Liver (tissue), 9 donors: ENCODE measurements around the gene POMT2. TPM values are rescaled to one million over a fixed set of nuclear protein-coding genes. Genes with fewer than 3 reads are reported as not detected.

ENCODE experiments used
- DNase-seq: peaks from one replicate; pipeline ENCODE4 v3.0.0-alpha.2; 2017; ENCODE audit warnings: low spot score
- H3K27ac ChIP-seq, 2 donors: one replicate each; pipeline ENCODE4 v1.7.0; 2013; ENCODE audit warnings: inconsistent platforms in 2 of 2, low read length in 2 of 2, control low read depth in 1 of 2, low read depth in 1 of 2, mild to moderate bottlenecking in 1 of 2
- H3K27me3 ChIP-seq, 4 donors: one replicate each; pipeline versions ENCODE4 v1.6.1 to v1.7.0; 2013; ENCODE audit warnings: low read length in 3 of 4, inconsistent platforms in 1 of 4, mild to moderate bottlenecking in 1 of 4, moderate library complexity in 1 of 4; ENCODE audit not compliant: control insufficient read depth in 4 of 4, insufficient read depth in 4 of 4
- H3K36me3 ChIP-seq, 4 donors: one replicate each; pipeline versions ENCODE4 v1.6.1 to v1.7.0; 2013; ENCODE audit warnings: low read length in 3 of 4, mild to moderate bottlenecking in 3 of 4, low read depth in 1 of 4, moderate library complexity in 1 of 4; ENCODE audit not compliant: control insufficient read depth in 4 of 4, insufficient read depth in 3 of 4
- H3K4me1 ChIP-seq, 4 donors: one replicate each; pipeline versions ENCODE4 v1.6.1 to v1.7.0; 2013; ENCODE audit warnings: low read length in 3 of 4, mild to moderate bottlenecking in 3 of 4, moderate library complexity in 1 of 4; ENCODE audit not compliant: control insufficient read depth in 4 of 4, insufficient read depth in 4 of 4
- H3K4me3 ChIP-seq, 3 donors: one replicate each; pipeline versions ENCODE4 v1.6.1 to v1.7.0; 2013; ENCODE audit warnings: low read length in 3 of 3, control low read depth in 1 of 3, low read depth in 1 of 3, mild to moderate bottlenecking in 1 of 3
- H3K9ac ChIP-seq, 2 donors: one replicate each; pipeline ENCODE4 v1.7.0; 2013; ENCODE audit warnings: low read length in 2 of 2, mild to moderate bottlenecking in 2 of 2, moderate library complexity in 2 of 2, control low read depth in 1 of 2, low read depth in 1 of 2
- H3K9me3 ChIP-seq, 4 donors: one replicate each; pipeline versions ENCODE4 v1.6.1 to v1.7.0; 2013; ENCODE audit warnings: low read length in 3 of 4; ENCODE audit not compliant: control insufficient read depth in 4 of 4
- FOXA2 ChIP-seq: IDR thresholded peaks from 2 replicates; pipeline ENCODE4 v1.6.1; 2016; ENCODE audit warnings: antibody characterized with exemption
- GABPA ChIP-seq, 2 donors: IDR thresholded peaks in 1 of 2; conservative IDR thresholded peaks in 1 of 2; 2 replicates each; pipeline ENCODE4 v1.6.1; 2016; ENCODE audit warnings: antibody characterized with exemption in 2 of 2, mild to moderate bottlenecking in 1 of 2, moderate library complexity in 1 of 2
- HNF4A ChIP-seq, 2 donors: conservative IDR thresholded peaks; 2 replicates each; pipeline ENCODE4 v1.6.1; 2016; ENCODE audit warnings: antibody characterized with exemption in 2 of 2, mild to moderate bottlenecking in 2 of 2
- NR2F2 ChIP-seq: IDR thresholded peaks from 2 replicates; pipeline ENCODE4 v1.6.1; 2016; ENCODE audit warnings: antibody characterized with exemption
- RAD21 ChIP-seq, 2 donors: IDR thresholded peaks; 2 replicates each; pipeline ENCODE4 v1.6.1; 2016; ENCODE audit warnings: antibody characterized with exemption in 2 of 2, mild to moderate bottlenecking in 2 of 2
- RXRA ChIP-seq, 2 donors: IDR thresholded peaks; 2 replicates each; pipeline ENCODE4 v1.6.1; 2017 to 2018; ENCODE audit warnings: antibody characterized with exemption in 2 of 2, mild to moderate bottlenecking in 1 of 2
- SP1 ChIP-seq: IDR thresholded peaks from 2 replicates; pipeline ENCODE4 v1.6.1; 2018; ENCODE audit warnings: antibody characterized with exemption, mild to moderate bottlenecking
- TAF1 ChIP-seq: conservative IDR thresholded peaks from 2 replicates; pipeline ENCODE4 v1.6.1; 2016; ENCODE audit warnings: antibody characterized with exemption, mild to moderate bottlenecking
- WGBS: extraction: QIAGEN DNeasy Blood & Tissue Kit; methylation state at CpG from one replicate; pipeline ENCODE4 v1.1.7; 2013; 5-methylcytosine and 5-hydroxymethylcytosine counted together
- polyA plus RNA-seq, 2 donors: library from polyadenylated mRNA; stranded (reverse) in 1 of 2; unstranded in 1 of 2; fragments of 200-250 nt in 1 of 2; fragments of >200 nt in 1 of 2; fragmentation: Nextera tagmentation in 1 of 2; extraction: Ambion mirVana in 1 of 2; gene quantifications; one replicate each; pipeline versions ENCODE4 v1.2.1 to v1.2.3, GENCODE V29; 2013 to 2015
- total RNA-seq, 2 donors: library from RNA; depleted of rRNA; stranded (reverse); fragments of >200 nt; gene quantifications; one replicate each; pipeline ENCODE4 v1.2.3, GENCODE V29; 2014
- TF ChIP-seq, protein P1 (sequence below): IDR thresholded peaks from 2 replicates; pipeline ENCODE4 v1.6.1; 2016; ENCODE audit warnings: antibody characterized with exemption
- TF ChIP-seq, protein P2 (sequence below): IDR thresholded peaks from 2 replicates; pipeline ENCODE4 v1.6.1; 2016; ENCODE audit warnings: antibody characterized with exemption
- TF ChIP-seq, protein P3 (sequence below): IDR thresholded peaks from 2 replicates; pipeline ENCODE4 v1.6.1; 2016; ENCODE audit warnings: antibody characterized with exemption, mild to moderate bottlenecking
- TF ChIP-seq, protein P4 (sequence below): fragments of 150-350 bp; IDR thresholded peaks from 2 replicates; pipeline ENCODE4 v1.5.1; 2017; ENCODE audit warnings: improper control_type of control experiment, low read depth, low read length; ENCODE audit not compliant: missing input control
- TF ChIP-seq, protein P5 (sequence below): IDR thresholded peaks from 2 replicates; pipeline ENCODE4 v1.6.1; 2016; ENCODE audit warnings: antibody characterized with exemption
- donor health status: healthy.
- donor health status: healthy.
- donor health status: healthy.
- donor health status: healthy.
- donor health status: healthy.

Gene POMT2
- total and polyA plus RNA-seq, 4 donors, result 4.8 to 13.1 (median 5.3) TPM

DNA sequence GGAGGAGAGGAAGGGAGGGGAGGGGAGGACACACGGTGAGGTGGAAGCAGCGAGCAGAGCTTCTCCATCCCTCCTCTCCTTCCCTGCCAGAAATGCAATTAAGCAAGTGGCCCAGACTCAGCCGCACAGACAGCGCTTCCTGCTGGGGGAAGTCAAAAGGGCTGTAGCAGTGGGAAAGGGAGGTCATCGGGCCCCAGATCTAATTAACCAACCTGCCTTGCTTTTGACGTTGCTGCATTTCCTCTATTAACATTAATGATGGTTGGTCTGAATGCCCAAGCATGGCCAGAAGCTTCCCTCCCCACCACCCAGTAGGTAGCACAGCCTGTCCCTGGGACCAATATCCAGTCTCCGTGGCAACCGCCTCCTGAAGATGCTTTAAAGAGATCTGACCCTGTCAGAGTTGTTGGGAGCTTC is 45.1 kb downstream of the POMT2 start:
- Histone ChIP-seq H3K27ac (no peak overlapping the region), H3K4me3 (no peak overlapping the region), H3K36me3 (peaks cover 0 to 31% (median 8%) of the 10 kb centered on the region in 4 donors), H3K9me3 (no peaks in the 10 kb centered on the region), H3K27me3 (peaks cover 0 to 4% (median 2%) of the 10 kb centered on the region in 4 donors), H3K4me1 (peaks cover 0 to 2% (median 0%) of the 10 kb centered on the region in 4 donors), H3K9ac (no peak overlapping the region)
- TF ChIP-seq TAF1 (no peak), FOXA2 (no peak)
- DNase-seq, result no peak
- 71% methylated on average over 8 of the region's 8 CpGs for WGBS

DNA sequence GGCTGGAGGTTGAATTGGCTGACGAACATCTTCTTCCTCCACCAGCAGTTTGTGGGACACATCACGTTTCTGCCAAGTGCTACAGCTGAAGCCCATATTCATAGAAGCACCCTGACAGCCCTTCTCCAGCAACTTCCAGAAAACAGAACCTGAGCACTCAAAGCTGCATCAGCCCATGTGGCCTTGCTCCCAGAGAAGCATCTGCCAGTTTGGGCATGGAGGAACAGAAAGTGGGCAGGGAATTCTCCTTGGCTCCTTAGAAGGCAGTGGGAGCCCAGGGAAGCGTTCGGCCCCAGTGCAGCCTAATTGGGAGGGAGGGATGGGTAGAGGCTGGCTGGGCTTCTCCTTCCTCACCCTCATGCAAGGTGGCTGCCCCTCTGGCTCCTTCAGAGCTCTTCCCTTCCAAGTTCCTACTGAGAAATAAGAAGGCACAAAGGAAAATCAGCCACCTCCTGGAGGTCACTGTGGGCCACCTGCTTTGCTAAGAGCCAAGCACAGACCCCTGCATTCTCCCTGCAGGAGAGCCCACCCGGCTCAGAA is 45.6 kb downstream of the POMT2 start:
- no peaks in the 10 kb centered on the region for H3K9me3 ChIP-seq
- peaks cover 0 to 4% (median 0%) of the 10 kb centered on the region in 4 donors for H3K4me1 ChIP-seq
- TF ChIP-seq FOXA2, result no peak
- TF ChIP-seq, protein P1, sequence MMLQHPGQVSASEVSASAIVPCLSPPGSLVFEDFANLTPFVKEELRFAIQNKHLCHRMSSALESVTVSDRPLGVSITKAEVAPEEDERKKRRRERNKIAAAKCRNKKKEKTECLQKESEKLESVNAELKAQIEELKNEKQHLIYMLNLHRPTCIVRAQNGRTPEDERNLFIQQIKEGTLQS, result no peak
- TF ChIP-seq, protein P2, sequence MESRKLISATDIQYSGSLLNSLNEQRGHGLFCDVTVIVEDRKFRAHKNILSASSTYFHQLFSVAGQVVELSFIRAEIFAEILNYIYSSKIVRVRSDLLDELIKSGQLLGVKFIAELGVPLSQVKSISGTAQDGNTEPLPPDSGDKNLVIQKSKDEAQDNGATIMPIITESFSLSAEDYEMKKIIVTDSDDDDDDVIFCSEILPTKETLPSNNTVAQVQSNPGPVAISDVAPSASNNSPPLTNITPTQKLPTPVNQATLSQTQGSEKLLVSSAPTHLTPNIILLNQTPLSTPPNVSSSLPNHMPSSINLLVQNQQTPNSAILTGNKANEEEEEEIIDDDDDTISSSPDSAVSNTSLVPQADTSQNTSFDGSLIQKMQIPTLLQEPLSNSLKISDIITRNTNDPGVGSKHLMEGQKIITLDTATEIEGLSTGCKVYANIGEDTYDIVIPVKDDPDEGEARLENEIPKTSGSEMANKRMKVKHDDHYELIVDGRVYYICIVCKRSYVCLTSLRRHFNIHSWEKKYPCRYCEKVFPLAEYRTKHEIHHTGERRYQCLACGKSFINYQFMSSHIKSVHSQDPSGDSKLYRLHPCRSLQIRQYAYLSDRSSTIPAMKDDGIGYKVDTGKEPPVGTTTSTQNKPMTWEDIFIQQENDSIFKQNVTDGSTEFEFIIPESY, result no peak
- TF ChIP-seq NR2F2, result no peak
- no peak for TF ChIP-seq HNF4A (conservative IDR thresholded peaks at IDR 0.05)
- TF ChIP-seq SP1, result no peak
- H3K4me3 ChIP-seq, result no peak overlapping the region
- H3K27ac ChIP-seq, result no peak overlapping the region
- no peak overlapping the region for H3K9ac ChIP-seq
- no peak for DNase-seq
- peaks cover 0 to 9% (median 2%) of the 10 kb centered on the region in 4 donors for H3K27me3 ChIP-seq
- peaks cover 0 to 31% (median 8%) of the 10 kb centered on the region in 4 donors for H3K36me3 ChIP-seq
- WGBS, result 89% methylated on average over 5 of the region's 5 CpGs

DNA sequence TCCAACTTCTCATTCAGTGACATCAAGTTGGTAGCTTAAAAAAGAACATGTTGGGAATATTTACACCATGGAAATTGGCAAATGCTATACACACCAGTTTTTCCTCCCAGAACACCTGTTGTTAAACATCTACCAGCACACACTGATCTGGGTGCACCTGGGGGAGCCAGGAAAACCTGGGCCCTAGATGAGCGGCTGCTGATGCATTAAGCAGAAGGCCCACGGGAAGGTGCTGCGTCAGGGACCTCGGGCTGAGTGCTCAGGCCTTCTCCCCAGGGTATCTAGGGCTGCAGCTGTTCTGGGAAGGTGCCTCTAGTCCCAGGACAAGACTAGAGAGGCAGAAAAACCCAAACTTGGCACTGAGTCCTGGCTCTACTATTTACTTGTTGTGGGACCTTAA is 46.9 kb downstream of the POMT2 start:
- Histone ChIP-seq H3K27ac (no peak overlapping the region), H3K4me3 (no peak overlapping the region), H3K27me3 (peaks cover 0 to 10% (median 2%) of the 10 kb centered on the region in 4 donors), H3K9ac (no peak overlapping the region), H3K36me3 (peaks cover 0 to 17% (median 5%) of the 10 kb centered on the region in 4 donors), H3K9me3 (no peaks in the 10 kb centered on the region), H3K4me1 (peaks cover 0 to 4% (median 0%) of the 10 kb centered on the region in 4 donors)
- no peak for DNase-seq
- TF ChIP-seq, protein P3, sequence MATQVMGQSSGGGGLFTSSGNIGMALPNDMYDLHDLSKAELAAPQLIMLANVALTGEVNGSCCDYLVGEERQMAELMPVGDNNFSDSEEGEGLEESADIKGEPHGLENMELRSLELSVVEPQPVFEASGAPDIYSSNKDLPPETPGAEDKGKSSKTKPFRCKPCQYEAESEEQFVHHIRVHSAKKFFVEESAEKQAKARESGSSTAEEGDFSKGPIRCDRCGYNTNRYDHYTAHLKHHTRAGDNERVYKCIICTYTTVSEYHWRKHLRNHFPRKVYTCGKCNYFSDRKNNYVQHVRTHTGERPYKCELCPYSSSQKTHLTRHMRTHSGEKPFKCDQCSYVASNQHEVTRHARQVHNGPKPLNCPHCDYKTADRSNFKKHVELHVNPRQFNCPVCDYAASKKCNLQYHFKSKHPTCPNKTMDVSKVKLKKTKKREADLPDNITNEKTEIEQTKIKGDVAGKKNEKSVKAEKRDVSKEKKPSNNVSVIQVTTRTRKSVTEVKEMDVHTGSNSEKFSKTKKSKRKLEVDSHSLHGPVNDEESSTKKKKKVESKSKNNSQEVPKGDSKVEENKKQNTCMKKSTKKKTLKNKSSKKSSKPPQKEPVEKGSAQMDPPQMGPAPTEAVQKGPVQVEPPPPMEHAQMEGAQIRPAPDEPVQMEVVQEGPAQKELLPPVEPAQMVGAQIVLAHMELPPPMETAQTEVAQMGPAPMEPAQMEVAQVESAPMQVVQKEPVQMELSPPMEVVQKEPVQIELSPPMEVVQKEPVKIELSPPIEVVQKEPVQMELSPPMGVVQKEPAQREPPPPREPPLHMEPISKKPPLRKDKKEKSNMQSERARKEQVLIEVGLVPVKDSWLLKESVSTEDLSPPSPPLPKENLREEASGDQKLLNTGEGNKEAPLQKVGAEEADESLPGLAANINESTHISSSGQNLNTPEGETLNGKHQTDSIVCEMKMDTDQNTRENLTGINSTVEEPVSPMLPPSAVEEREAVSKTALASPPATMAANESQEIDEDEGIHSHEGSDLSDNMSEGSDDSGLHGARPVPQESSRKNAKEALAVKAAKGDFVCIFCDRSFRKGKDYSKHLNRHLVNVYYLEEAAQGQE, result no peak
- TF ChIP-seq GABPA (IDR thresholded peaks at IDR 0.05 in 1 of 2, conservative IDR thresholded peaks at IDR 0.05 in 1 of 2) (no peak), SP1 (no peak), RXRA (IDR thresholded peaks at IDR 0.05) (no peak), HNF4A (conservative IDR thresholded peaks at IDR 0.05) (no peak), RAD21 (IDR thresholded peaks at IDR 0.05) (no peak)
- TF ChIP-seq, protein P4, sequence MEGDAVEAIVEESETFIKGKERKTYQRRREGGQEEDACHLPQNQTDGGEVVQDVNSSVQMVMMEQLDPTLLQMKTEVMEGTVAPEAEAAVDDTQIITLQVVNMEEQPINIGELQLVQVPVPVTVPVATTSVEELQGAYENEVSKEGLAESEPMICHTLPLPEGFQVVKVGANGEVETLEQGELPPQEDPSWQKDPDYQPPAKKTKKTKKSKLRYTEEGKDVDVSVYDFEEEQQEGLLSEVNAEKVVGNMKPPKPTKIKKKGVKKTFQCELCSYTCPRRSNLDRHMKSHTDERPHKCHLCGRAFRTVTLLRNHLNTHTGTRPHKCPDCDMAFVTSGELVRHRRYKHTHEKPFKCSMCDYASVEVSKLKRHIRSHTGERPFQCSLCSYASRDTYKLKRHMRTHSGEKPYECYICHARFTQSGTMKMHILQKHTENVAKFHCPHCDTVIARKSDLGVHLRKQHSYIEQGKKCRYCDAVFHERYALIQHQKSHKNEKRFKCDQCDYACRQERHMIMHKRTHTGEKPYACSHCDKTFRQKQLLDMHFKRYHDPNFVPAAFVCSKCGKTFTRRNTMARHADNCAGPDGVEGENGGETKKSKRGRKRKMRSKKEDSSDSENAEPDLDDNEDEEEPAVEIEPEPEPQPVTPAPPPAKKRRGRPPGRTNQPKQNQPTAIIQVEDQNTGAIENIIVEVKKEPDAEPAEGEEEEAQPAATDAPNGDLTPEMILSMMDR, result no peak
- TF ChIP-seq, protein P5, sequence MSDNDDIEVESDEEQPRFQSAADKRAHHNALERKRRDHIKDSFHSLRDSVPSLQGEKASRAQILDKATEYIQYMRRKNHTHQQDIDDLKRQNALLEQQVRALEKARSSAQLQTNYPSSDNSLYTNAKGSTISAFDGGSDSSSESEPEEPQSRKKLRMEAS, result no peak
- TF ChIP-seq, protein P2, result no peak
- TF ChIP-seq, protein P1, result no peak
- 67% methylated on average over 4 of the region's 4 CpGs for WGBS
